Fibroblast of villous mesenchyme (primary cell): Measurements from ENCODE around the gene PROC. TPM values are rescaled to one million over a fixed set of nuclear protein-coding genes. Genes with fewer than 3 reads are reported as not detected.

Experiments
- DNase-seq: peaks from one replicate; pipeline ENCODE4 v3.0.0-alpha.2; 2010; ENCODE audit warnings: low read depth
- H3K4me3 ChIP-seq: 2 replicates; pipeline ENCODE4 v1.5.1; 2011; ENCODE audit warnings: low read depth, mild to moderate bottlenecking, low read length
- total RNA-seq: library from RNA; depleted of rRNA; stranded (reverse); fragments of >200 nt; gene quantifications from 2 replicates; pipeline ENCODE4 v1.2.3, GENCODE V29; 2012
- TF ChIP-seq, protein P1 (sequence below): IDR thresholded peaks from 2 replicates; pipeline ENCODE4 v1.5.1; 2012; ENCODE audit warnings: low read depth, mild to moderate bottlenecking, low read length; ENCODE audit not compliant: insufficient read depth

PROC gene
- total RNA-seq: not detected in 2 replicates

DNA sequence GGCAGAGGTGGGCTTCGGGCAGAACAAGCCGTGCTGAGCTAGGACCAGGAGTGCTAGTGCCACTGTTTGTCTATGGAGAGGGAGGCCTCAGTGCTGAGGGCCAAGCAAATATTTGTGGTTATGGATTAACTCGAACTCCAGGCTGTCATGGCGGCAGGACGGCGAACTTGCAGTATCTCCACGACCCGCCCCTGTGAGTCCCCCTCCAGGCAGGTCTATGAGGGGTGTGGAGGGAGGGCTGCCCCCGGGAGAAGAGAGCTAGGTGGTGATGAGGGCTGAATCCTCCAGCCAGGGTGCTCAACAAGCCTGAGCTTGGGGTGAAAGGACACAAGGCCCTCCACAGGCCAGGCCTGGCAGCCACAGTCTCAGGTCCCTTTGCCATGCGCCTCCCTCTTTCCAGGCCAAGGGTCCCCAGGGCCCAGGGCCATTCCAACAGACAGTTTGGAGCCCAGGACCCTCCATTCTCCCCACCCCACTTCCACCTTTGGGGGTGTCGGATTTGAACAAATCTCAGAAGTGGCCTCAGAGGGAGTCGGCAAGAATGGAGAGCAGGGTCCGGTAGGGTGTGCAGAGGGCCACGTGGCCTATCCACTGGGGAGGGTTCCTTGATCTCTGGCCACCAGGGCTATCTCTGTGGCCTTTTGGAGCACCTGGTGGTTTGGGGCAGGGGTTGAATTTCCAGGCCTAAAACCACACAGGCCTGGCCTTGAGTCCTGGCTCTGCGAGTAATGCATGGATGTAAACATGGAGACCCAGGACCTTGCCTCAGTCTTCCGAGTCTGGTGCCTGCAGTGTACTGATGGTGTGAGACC, at the start of gene PROC:
TSS of gene PROC (plus strand) at position 128 of the 812 bp plus-strand sequence. CDS start 1,516 bp downstream, outside the sequence.
- TF ChIP-seq, protein P1, sequence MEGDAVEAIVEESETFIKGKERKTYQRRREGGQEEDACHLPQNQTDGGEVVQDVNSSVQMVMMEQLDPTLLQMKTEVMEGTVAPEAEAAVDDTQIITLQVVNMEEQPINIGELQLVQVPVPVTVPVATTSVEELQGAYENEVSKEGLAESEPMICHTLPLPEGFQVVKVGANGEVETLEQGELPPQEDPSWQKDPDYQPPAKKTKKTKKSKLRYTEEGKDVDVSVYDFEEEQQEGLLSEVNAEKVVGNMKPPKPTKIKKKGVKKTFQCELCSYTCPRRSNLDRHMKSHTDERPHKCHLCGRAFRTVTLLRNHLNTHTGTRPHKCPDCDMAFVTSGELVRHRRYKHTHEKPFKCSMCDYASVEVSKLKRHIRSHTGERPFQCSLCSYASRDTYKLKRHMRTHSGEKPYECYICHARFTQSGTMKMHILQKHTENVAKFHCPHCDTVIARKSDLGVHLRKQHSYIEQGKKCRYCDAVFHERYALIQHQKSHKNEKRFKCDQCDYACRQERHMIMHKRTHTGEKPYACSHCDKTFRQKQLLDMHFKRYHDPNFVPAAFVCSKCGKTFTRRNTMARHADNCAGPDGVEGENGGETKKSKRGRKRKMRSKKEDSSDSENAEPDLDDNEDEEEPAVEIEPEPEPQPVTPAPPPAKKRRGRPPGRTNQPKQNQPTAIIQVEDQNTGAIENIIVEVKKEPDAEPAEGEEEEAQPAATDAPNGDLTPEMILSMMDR: no peak
- DNase-seq: no peak
- H3K4me3 ChIP-seq: no peak within 1 kb of the TSS

DNA sequence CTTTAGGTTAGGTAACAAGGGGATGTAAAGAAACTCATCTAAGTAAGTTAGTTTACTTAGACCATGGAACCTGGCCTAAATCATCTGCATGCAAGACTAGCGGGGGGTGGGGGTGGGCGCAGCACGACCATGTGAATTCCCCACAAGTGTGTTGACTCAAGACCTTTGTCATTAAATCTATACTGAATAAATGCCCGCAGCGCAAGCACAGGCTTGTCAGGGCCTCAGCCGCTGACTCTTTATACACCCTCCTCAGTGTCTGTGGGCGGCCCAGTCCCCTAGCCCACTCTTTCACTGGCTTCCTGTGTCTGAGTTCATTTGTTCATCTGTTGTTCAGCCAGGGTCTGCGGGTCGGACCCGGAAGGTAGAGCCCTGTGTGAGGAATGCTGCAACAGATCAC, 48.2 kb upstream of the PROC start:
- no peak for DNase-seq
- no peak overlapping the region for H3K4me3 ChIP-seq
- TF ChIP-seq, protein P1: no peak

DNA sequence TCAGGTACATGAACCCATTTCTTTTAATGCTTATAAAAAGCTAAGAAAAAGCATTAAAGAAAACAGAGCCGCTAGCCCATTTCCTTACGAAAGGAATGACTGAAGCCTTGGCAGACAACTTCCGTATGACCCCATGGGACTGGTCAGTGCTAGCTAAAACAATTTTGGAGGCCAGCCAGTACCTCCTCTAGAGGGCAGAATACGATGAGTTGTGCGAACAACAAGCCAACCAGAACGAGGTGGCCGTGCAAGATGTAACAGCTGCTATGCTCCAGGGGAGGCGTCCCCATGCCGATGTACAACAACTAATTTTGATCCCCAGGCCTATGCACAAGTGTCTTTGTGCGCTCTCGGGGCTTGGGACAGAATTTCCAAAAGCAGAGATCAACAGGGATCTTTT, 47.2 kb upstream of the PROC start:
- no peak overlapping the region for H3K4me3 ChIP-seq
- no peak for DNase-seq
- TF ChIP-seq, protein P1: no peak

DNA sequence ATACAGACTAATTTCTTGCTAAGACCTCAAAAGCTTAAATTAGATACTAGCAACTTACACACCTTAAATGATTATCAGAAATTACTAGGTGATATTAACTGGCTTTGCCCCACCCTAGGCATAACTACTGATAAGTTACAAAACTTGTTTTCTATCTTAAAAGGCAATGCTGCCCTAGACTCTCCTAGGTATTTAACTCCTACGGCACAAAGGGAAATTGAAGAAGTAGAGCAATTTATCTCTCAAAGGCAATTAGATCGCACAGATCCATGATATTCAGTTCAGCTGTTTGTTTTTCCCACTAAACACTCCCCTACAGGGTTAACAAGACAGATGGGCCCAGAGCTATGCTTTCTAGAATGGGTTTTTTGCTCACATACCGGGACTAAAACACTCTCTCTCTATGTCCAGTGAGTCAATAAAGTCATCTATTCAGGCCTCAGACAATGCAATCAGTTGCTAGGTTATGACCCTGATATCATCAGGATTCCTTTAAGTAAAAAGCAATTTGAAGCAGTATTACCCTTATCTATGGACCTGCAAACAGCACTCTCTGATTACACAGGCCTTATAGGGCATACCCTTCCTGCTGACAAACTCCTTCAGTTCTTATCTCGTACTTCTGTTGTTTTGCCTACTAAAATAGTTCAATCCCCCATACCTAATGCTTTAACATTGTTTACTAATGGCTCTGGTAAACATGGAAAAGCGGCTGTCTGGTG, 44.7 kb upstream of the PROC start:
- DNase-seq: no peak
- TF ChIP-seq, protein P1: no peak
- no peak overlapping the region for H3K4me3 ChIP-seq

DNA sequence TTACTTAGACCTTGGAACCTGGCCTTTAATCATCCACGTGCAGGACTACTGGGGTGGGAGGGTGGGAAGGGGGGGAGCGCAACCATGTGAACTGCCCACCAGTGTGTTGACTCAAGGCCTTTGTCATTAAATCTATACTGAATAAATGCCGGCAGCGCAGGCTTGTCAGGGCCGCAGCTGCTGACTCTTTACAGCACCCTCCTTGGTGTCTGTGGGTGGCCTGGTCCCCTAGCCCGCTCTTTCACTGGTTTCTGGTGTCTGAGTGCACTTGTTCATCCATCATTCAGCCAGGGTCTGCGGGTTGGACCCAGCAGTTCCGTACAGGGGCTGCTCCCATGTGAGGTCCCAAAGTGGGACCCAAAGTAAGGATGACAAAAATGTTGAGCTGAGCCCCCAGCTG, 42.0 kb upstream of the PROC start:
- DNase-seq: no peak
- TF ChIP-seq, protein P1: no peak

DNA sequence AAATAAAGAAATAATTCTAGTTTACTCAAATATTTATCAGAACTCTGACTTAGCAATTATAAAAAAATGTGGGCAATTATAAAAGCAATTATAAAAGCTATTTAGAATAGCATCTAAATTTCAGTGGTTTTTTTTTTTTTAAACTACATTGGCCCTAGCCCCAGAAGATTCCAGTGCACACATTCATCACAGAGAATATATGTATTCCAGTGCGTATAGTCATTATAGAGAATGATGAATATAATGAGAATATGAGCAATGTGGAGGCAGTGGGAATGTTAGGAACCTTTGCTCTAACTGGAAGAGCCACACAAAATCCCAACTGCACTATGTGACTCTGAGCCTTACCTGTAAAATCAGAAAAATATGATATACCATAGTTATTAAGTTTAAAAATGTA, 41.0 kb upstream of the PROC start:
- TF ChIP-seq, protein P1: no peak
- no peak for DNase-seq
- no peak overlapping the region for H3K4me3 ChIP-seq

More for the DNA sequence above, 42.0 kb upstream of the PROC start:
- no peak overlapping the region for H3K4me3 ChIP-seq
